ENCODE results near the gene PARD6B.
A peak's percentile ranks its signal among the peaks of the same experiment; 100 is the strongest.

PARD6B gene

DNA sequence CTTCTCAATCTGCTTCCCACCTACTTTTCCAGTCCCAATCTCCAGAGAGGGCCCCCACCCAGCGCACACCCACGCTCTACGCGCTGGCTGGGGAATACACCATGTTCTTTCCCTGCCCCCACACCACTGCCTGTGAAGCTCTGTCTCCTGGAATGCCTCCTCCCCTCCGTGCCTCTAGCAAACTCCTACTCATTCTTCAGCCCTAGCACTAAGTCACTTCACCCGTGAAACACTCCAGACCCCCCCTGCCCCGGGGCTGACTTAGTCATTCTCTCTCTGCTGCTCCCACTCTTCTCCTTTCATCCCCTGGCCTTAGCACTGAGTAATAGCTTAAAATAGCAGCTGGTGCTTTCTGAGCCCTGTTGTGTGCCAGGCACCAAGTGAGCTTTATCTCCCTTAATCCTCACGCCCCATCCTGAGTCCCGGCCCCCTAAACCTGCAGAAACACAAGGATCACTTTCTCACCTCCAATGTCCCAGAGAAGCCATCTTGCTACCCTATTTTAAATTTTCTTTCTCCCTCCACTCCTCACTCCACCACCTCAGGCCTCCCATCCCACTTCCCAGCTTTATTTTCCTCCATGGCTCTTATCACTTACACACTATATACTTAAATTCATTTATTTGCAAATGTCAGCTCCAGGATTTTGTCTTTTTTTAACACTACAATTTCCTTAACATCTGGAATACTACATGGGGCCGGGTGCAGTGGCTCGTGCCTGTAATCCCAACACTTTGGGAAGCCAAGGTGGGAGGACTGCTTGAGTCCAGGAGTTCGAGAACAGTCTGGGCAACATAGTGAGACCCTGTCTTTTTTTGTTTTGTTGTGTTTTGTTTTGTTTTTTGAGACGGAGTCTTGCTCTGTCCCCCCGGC, 6.3 kb upstream of the PARD6B start:
- peak; percentile 64 to 74 for DNase-seq

- no peak for DNase-seq
Measured at GRCh38 chr20:50725724-50726005, 5.7 kb upstream of the PARD6B start.

DNA sequence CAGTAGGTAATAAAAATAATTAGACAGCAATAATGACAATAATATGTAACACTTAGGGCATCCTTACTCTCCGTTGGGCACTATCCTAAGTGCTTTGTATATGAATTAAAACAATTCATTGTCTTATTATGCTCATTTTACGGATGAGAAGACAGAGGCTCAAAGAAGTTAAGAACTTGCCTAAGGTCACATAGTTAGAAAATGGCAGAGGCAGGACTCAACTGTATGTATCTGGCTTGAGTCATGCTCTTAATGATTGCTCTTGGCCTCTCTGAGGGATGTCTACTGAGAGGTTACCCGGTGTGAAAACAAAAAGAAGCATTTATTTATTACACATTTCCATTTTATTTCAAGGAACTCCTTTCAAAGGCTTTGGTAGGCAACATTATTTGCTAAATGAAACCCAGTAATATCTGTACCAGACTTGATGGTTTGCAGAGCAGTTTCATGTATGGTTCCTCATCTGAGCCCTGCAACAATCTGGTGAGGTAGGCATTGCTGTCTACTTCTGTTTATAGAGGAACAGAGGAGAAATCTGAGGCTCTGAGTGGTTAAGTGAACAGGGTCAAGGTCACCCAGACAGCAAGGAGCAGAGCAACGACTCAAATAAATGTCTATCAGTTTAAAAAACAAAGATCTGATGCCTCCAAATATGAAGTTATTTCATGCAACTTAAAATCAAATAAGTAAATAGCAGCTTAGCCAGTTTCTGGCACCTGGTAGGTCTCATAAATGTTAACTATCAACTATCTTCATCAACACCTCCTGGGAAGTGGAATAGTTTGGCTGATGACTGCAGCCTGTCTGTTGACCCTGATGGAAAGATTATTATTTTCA, 4.2 kb upstream of the PARD6B start:
- no peak for DNase-seq

DNA sequence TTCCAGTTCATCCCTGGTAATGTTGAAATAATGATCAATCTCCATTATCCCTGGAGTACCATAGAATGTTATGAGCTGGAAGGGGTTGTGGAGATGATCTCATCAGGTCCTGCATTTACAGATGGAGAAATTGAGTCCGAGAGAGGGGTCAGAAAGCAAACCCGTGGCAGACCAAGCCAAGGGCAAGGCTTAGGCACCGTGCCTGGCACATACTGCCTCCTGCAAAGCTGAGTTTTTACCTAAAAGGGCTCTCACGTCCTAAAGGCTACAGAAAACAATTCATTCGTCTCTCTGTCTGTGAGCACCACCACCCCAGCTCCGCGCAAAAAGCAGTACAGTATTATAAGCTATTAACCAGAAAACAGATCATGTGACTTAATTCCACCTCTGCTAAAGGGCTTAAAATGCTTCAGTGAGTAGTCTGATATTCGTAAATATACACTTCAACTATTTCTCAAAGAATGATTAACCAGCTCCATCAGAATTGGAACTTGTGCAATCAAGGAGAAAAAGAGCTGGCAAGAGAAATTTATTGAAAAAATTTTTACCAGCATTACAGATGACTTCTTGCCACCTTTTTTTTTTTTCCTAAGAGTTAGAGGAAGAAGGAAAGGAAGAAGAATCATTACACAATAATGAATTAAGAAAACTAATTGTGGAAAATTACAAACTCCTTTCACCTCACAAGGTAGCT, 3.4 kb upstream of the PARD6B start:
- DNase-seq, result no peak

DNA sequence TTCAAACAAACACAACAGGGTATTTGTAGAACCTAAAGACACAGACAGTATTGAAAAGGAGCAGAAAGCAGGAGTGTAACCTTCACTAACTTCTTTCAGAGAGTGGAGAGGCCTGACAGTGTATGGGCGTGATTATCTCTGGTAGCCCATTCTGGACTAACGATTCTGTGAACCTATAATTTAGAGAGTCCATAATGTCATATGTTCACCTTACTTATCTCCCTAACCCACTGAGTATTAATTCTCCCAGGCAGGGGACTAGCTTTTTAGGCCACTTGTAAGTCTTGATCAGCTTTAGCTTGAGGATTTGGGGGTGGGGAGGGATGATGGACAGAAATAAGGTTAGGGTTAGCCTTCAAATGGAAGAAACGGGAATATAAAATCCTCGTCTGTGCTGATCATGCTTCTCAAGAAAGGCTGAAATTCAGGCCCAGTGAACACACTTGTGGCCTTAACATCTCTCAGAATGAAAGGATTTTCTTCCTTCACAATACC, 2.8 kb upstream of the PARD6B start:
- no peak for DNase-seq

GRCh38 chr20:50728981-50729874, 2.2 kb upstream of the PARD6B start:
- no peak for DNase-seq

DNA sequence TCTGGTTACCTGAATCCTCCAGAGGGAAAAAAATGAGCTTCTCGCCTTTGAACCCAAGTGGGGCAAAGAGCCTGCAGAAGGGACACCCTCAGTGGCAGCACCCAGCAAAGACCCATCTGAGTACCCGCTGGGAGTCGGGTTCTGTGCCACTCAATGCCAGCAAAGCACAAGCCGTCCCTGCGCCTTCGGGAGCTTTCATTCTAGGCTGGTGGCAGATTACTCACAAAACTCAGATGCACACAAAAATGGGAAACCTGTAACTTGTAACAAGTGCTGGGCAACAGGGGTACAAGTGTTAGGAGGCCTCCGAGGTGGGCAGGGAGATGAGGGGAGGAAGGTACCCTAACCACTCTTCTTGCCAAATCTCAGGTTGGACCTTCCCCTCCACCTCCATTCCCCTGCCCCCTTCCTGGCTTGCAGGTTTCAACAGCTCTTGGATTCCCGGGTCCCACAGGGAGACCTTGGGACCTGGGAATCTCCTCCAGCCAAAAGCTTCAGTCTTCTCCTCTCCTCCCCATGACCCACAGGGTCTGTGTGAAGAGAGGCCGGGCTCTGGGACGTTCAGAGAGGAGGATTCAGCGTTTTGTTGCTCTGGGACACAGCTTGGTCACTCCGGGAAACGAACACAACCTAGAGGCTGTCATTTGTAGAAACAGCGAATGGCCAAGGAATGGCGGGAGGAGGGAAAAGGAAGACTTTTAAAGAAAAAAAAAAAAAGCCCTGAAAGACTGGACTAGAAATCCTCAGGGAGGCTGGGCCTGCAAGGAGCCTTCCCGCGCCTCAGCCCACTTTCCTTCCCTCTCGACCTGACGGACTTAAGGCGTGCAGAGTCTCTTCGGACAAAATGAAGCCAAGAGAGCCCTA, 1.2 kb upstream of the PARD6B start:
- DNase-seq, result no peak

GRCh38 chr20:50730765-50731054, 670 bp upstream of the PARD6B start:
- DNase-seq, result no peak

DNA sequence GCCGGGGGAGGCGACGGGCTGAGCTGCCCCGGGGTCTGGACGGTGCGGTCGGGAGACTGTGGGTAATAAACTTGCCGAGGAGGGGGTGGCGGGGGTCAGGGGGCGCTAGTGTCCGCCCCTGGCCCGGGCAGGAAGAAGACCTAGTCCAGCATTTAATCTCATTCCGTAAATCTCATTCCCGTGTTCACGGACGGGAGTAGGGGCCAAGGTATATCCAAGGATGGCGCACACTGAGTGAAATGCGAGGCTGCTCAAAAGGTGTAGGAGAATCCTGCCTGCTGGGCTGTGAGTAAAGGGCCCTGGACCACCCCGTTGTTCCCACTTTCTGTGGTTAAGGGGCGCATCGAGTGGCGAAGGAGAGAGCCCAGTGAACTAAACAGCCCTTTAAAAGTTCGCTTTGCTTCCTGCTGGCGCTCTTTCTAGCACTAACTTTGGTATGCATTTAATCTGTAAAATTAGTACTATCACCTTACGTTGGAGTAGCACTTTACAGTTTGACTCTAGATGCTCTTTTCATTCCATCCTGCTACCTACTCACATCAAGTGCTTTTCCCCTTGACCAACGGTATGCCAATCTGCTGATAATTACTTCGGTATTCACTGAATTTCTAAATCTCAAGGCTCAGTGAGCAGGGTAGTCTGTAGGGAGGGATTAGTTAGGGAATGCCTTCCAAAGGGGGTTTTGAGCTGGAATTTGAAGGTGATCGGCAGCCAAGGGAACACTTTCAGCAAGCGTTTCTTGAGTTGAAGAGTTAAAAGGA, 730 bp downstream of the PARD6B start:
- DNase-seq, result no peak

DNA sequence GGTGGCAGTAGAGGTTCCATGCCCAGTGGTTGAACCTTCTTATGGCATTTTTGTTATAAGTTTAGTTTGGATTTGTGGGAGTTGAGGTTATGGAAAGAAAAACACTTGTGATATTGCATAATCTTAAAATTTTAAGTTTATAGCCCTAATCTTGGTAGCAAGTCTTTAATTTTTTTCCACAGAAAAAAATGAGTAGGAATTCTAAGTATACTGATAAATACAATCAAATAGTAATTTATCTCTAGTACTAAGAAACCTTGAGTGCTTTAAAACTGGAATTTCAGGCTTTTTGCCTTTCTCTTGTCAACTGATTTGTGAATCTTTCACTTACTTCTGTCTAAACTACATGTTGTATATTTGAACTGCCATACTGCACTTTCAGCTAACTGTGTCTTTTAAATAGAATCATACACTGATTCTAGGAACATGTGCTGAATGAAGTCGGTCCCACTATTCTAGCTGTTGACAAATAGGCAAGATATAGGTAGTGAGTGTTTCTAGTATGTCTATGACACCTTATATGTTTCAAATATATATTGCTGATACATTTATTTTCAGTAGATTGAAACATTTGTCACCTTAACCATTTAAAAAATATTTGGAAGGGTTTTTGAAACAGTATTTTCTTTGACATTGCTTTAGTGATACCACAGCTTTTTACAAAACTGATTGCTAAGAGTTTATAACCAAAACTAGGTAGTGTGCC, 2.4 kb downstream of the PARD6B start:
- no peak for DNase-seq

- DNase-seq, result no peak
Measured at GRCh38 chr20:50734730-50735679, 3.6 kb downstream of the PARD6B start.

DNA sequence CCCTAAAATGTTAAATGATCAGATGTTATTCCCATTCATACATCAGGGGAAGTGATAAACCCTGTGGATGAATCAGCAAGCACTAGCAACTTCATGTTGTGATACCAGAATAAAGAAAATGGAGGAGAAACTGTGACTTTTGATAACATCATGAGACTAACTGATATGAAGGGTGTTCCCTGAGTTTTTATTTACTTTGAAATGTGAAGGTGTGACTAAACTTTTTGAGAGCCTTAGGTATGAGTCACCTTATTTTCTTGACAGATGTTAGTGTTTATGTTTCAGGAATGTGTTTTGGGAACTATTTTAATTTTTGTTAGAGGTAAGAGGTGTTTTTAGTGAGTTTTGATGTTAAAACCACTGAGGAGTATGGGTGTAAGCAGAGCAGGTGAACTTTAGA, 4.4 kb downstream of the PARD6B start:
- DNase-seq, result no peak

- no peak for DNase-seq
Measured at GRCh38 chr20:50737352-50737751, 6.0 kb downstream of the PARD6B start.

GRCh38 chr20:50743087-50743486, 11.7 kb downstream of the PARD6B start:
- no peak for DNase-seq

- DNase-seq, result no peak
Measured at GRCh38 chr20:50744143-50744792, 12.9 kb downstream of the PARD6B start.

DNA sequence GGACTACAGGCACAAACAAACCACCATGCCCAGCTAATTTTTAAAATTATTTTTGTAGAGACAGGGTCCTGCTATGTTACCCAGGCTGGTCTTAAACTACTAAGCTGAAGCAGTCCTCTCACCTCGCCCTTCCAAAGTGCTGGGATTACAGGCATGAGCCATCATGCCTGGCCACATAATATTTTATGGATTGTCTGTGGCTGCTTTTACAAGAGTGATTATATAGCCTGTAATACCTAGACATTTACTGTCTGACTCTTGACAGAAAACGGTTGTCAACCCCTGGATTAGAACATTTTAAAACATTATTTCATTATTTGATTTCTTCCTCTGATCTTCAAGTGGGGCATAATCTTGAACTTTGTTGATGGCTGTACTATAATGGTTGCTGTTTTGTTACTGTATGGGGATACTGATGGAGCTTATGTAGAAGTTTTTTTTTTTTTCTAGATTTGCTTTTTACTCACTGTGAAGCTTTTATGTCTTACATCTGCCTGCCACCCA, 14.3 kb downstream of the PARD6B start:
- DNase-seq, result no peak

GRCh38 chr20:50746138-50746940, 15.0 kb downstream of the PARD6B start:
- no peak for DNase-seq
